ENCODE results near the gene TAS2R43. TPM values are rescaled to one million over a fixed set of nuclear protein-coding genes. Genes with fewer than 3 reads are reported as not detected.
A peak's percentile ranks its signal among the peaks of the same experiment; 100 is the strongest.

Gene TAS2R43
- total RNA-seq (2012; rRNA removed) (0.90 and 1.9 TPM in 2 replicates), polyA plus RNA-seq (2012; rRNA removed) (not detected in 2 replicates), Bru-seq, nascent RNA (percentile 69 among the genes with signal in this experiment), BruChase-seq, experiment 1, labeled RNA remaining after a 6-hour chase (percentile 49 among the genes with signal in this experiment), BruChase-seq, experiment 2, labeled RNA remaining after a 2-hour chase (percentile 69 among the genes with signal in this experiment)
- not detected in 2 replicates for polyA plus RNA-seq (2012; cell fraction: cytosol; rRNA removed)
- 0.29 TPM in 1 of 2 replicates, not detected in the other for polyA plus RNA-seq (2012; cell fraction: nucleus; rRNA removed; ENCODE audit: low replicate concordance)
- long read RNA-seq = 0 reads

GRCh38 chr12:11092128-11092527 is at the start of gene TAS2R43:
Gene TAS2R43, minus strand, starts transcription at chr12:11092313. Its CDS starts 84 bp downstream, at chr12:11092229.
- Histone ChIP-seq H4K8ac (ENCODE audit: low read depth in 2 of 2, low read length in 2 of 2) (no peak within 1 kb of the TSS), H3K27me3 (ENCODE audit: control insufficient read depth, insufficient read depth, low read length) (no peaks in the 10 kb centered on the region), H3K18ac (ENCODE audit: low read depth, low read length) (no peak within 1 kb of the TSS), H4K91ac (ENCODE audit: insufficient read depth, low read depth, low read length) (no peak within 1 kb of the TSS), H2BK120ac (ENCODE audit: low read depth, low read length) (no peak within 1 kb of the TSS), H2AK9ac (replicated peaks; ENCODE audit: low read depth, low read length, poor library complexity) (no peak within 1 kb of the TSS), H2AFZ (replicated peaks; ENCODE audit: low read length, poor library complexity) (no peak within 1 kb of the TSS), H2AK5ac (ENCODE audit: low read depth, low read length) (no peak within 1 kb of the TSS), H4K5ac (ENCODE audit: low read depth, low read length) (no peak within 1 kb of the TSS), H3K4me2 (ENCODE audit: low read depth, low read length) (no peak within 1 kb of the TSS), H3K4me3 (ENCODE audit: insufficient read depth, low read depth, low read length) (no peak within 1 kb of the TSS), H3K9me1 (ENCODE audit: insufficient read depth, low read length) (no peaks in the 10 kb centered on the region), H2BK20ac (ENCODE audit: low read depth, low read length) (no peak within 1 kb of the TSS), H3K23ac (ENCODE audit: low read depth, low read length) (no peak within 1 kb of the TSS), H3K4me1 (ENCODE audit: control insufficient read depth, insufficient read depth, low read length) (no peaks in the 10 kb centered on the region), H3K56ac (ENCODE audit: extremely low read depth, insufficient read depth, low read length) (no peak within 1 kb of the TSS), H2BK15ac (ENCODE audit: low read depth, low read length) (no peak within 1 kb of the TSS), H3K9me3 (ENCODE audit: control insufficient read depth, insufficient read depth, low read length) (no peaks in the 10 kb centered on the region), H3K9ac (ENCODE audit: low read depth, low read length) (no peak within 1 kb of the TSS), H3K14ac (replicated peaks; ENCODE audit: low read depth, low read length) (no peak within 1 kb of the TSS), H2BK5ac (ENCODE audit: low read depth, low read length, poor library complexity, severe bottlenecking) (no peak within 1 kb of the TSS), H4K20me1 (ENCODE audit: insufficient read depth, low read length) (no peaks in the 10 kb centered on the region), H3K27ac (ENCODE audit: insufficient read depth, low read length) (no peak within 1 kb of the TSS), H3K36me3 (ENCODE audit: control insufficient read depth, insufficient read depth, low read length) (no peaks in the 10 kb centered on the region), H3K4ac (ENCODE audit: low read depth, low read length) (no peak within 1 kb of the TSS), H3K79me1 (ENCODE audit: low read depth in 1 of 2, low read length in 2 of 2) (0 out of 4 replicates have a peak, but pooled peaks cover 0 to 3% of the 10 kb centered on the region in 2 experiments)
- dilution Hi-C loops (cut with HindIII; ENCODE audit: low sequenced_read_pairs, unreplicated experiment) = no loop called here
- CTCF ChIA-PET = no interaction called here
- BruUV-seq (replicated peaks) = no TSS peak
- ATAC-seq (ENCODE audit: low read depth) (no peak), DNase-seq (no peak)
- in situ Hi-C loops (cut with MboI; ENCODE audit: low sequenced_read_pairs) = no loop called here
- no CpG with 5 or more reads among the region's 6 CpGs for whole genome bisulfite sequencing, 2 experiments (ENCODE audit: extremely low coverage in 2 of 2, insufficient read length in 1 of 2)
- intact Hi-C loops (cut with micrococcal nuclease) = no loop called here
- TF ChIP-seq MXI1 (IDR thresholded peaks at IDR 0.05; ENCODE audit: borderline replicate concordance, low read depth, low read length) (no peak), CTCF (conservative IDR thresholded peaks at IDR 0.05; ENCODE audit: low read depth, low read length) (no peak), BHLHE40 (IDR thresholded peaks at IDR 0.05; ENCODE audit: low read depth, low read length) (no peak), MAZ (IDR thresholded peaks at IDR 0.05; ENCODE audit: borderline replicate concordance, low read depth, low read length) (no peak), RCOR1 (IDR thresholded peaks at IDR 0.05; ENCODE audit: insufficient replicate concordance, low read length) (no peak), FOS (IDR thresholded peaks at IDR 0.05; ENCODE audit: low read depth, low read length) (no peak), ELK1 (IDR thresholded peaks at IDR 0.05; ENCODE audit: borderline replicate concordance, low read depth, low read length) (no peak), POLR2A (IDR thresholded peaks at IDR 0.05; ENCODE audit: low read depth, low read length) (no peak), MAFK (IDR thresholded peaks at IDR 0.05; ENCODE audit: low read depth, low read length) (no peak), CHD1 (IDR thresholded peaks at IDR 0.05; ENCODE audit: low read depth, low read length) (no peak), NFE2L2 (IDR thresholded peaks at IDR 0.05; ENCODE audit: low read depth, low read length) (no peak), RFX5 (IDR thresholded peaks at IDR 0.05; ENCODE audit: low read depth, low read length) (no peak), CEBPB (IDR thresholded peaks at IDR 0.05; ENCODE audit: low read depth, low read length) (no peak), SMC3 (IDR thresholded peaks at IDR 0.05; ENCODE audit: low read depth, low read length) (no peak)
- POLR2A ChIA-PET (ENCODE audit: unreplicated experiment) = no interaction called here

Measured in IMR-90 (cell line).